A549 (cell line): ENCODE results near the gene PRSS57.
"Not testable (repeated sequence)": the region's sequence is repeated elsewhere in the genome, so short reads cannot be mapped to it uniquely, and the experiment has no call there.

ENCODE experiments used
- ZNF302 ChIP-seq: fragments of 250-450 bp; sonication (Bioruptor Pico); IDR thresholded peaks from 2 replicates; pipeline ENCODE4 v1.9.0; 2021; ENCODE audit warnings: inconsistent platforms, mild to moderate bottlenecking, moderate library complexity
- TF ChIP-seq, protein P1 (sequence below): fragments of >200 bp; sonication (Bioruptor Twin); formaldehyde crosslinking; IDR thresholded peaks from 3 replicates; pipeline ENCODE4 v1.5.1; 2016
- TF ChIP-seq, protein P2 (sequence below): fragments of 200-600 bp; sonication (generic); IDR thresholded peaks from 2 replicates; pipeline ENCODE4 v1.6.1; 2016; ENCODE audit warnings: antibody characterized with exemption, mild to moderate bottlenecking, moderate library complexity

DNA sequence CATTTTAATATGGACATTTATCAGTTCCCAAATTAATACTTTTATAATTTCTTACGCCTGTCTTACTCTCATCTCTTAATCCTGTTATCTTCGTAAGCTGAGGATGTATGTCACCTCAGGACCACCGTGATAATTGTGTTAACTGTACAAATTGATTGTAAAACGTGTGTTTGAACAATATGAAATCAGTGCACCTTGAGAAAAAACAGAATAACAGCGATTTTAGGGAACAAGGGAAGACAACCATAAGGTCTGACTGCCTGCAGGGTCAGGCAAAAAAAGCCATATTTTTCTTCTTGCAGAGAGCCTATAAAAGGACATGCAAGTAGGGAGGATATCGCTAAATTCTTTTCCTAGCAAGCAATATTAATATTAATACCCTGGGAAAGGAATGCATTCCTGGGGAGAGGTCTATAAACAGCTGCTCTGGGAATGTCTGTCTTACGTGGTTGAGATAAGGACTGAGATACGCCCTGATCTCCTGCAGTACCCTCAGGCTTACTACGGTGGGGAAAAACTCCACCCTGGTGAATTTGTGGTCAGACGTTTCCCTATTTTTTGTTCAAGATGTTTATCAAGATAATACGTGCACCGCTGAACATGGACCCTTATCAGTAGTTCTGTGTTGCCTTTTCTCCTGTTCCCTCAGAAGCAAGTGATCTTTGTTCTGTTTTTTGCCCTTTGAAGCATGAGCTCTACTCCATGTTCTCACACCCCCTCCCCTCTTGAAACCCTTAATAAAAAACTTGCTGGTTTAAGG is 26.4 kb downstream of the PRSS57 start:
- TF ChIP-seq, protein P1, sequence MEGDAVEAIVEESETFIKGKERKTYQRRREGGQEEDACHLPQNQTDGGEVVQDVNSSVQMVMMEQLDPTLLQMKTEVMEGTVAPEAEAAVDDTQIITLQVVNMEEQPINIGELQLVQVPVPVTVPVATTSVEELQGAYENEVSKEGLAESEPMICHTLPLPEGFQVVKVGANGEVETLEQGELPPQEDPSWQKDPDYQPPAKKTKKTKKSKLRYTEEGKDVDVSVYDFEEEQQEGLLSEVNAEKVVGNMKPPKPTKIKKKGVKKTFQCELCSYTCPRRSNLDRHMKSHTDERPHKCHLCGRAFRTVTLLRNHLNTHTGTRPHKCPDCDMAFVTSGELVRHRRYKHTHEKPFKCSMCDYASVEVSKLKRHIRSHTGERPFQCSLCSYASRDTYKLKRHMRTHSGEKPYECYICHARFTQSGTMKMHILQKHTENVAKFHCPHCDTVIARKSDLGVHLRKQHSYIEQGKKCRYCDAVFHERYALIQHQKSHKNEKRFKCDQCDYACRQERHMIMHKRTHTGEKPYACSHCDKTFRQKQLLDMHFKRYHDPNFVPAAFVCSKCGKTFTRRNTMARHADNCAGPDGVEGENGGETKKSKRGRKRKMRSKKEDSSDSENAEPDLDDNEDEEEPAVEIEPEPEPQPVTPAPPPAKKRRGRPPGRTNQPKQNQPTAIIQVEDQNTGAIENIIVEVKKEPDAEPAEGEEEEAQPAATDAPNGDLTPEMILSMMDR, result not testable (repeated sequence)
- TF ChIP-seq, protein P2, sequence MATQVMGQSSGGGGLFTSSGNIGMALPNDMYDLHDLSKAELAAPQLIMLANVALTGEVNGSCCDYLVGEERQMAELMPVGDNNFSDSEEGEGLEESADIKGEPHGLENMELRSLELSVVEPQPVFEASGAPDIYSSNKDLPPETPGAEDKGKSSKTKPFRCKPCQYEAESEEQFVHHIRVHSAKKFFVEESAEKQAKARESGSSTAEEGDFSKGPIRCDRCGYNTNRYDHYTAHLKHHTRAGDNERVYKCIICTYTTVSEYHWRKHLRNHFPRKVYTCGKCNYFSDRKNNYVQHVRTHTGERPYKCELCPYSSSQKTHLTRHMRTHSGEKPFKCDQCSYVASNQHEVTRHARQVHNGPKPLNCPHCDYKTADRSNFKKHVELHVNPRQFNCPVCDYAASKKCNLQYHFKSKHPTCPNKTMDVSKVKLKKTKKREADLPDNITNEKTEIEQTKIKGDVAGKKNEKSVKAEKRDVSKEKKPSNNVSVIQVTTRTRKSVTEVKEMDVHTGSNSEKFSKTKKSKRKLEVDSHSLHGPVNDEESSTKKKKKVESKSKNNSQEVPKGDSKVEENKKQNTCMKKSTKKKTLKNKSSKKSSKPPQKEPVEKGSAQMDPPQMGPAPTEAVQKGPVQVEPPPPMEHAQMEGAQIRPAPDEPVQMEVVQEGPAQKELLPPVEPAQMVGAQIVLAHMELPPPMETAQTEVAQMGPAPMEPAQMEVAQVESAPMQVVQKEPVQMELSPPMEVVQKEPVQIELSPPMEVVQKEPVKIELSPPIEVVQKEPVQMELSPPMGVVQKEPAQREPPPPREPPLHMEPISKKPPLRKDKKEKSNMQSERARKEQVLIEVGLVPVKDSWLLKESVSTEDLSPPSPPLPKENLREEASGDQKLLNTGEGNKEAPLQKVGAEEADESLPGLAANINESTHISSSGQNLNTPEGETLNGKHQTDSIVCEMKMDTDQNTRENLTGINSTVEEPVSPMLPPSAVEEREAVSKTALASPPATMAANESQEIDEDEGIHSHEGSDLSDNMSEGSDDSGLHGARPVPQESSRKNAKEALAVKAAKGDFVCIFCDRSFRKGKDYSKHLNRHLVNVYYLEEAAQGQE, result not testable (repeated sequence)
- TF ChIP-seq ZNF302, result not testable (repeated sequence)
